ENCODE data around the gene SCLY. TPM values are rescaled to one million over a fixed set of nuclear protein-coding genes. Genes with fewer than 3 reads are reported as not detected.
A peak's percentile ranks its signal among the peaks of the same experiment; 100 is the strongest.

The SCLY gene
- total and polyA plus RNA-seq, 2 of the 13 experiments (the other 11 are each of a cell fraction or from before 2014, with no cell fraction given), result 27.9 to 38.6 TPM

DNA sequence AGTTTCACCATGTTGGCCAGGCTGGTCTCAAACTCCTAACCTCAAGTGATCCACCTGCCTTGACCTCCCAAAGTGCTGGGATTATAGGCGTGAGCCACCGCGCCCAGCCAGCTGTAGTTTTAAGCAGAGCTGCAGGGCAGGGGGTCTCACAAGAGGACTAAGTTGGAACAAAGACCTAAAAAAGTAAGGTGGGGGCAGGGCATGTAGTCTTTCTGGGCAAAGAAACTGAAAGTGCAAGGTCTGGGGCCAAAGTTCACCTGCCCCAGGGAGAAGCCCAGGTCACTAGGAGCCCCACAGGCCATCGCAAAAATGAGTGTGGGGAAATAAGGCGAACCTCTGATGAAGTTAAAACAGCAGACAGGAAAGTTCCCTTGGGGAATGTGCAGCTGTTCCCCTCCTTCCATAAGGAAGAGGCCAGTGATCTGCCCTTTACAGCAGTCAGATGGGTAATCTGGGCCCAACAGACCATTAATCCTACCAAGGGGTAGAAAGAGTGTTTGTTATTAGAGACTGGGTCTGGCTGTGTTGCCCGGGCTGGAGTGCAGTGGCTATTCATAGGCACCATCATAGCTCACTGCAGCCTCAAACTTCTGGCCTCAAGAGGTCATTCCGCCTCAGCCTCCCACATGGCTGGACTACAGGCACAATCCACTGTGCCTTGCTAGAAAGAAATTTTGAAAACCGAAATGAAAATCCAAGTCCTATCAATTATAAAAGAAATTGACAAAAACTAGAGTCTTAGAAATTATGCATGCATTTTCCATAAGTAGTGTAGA, 2.8 kb downstream of the SCLY start (continued):
- TF ChIP-seq ZNF414 (CRISPR knock-in tag; IDR thresholded peaks at IDR 0.05) (0 out of 2 replicates have a peak, but pooled peaks have one; percentile 17), MTA1 (CRISPR knock-in tag; IDR thresholded peaks at IDR 0.05; ENCODE audit: borderline replicate concordance) (0 out of 2 replicates have a peak, but pooled peaks have one; percentile 59), HOXA5 (CRISPR knock-in tag; IDR thresholded peaks at IDR 0.05) (no peak), NR2C2 (CRISPR knock-in tag; IDR thresholded peaks at IDR 0.05; ENCODE audit: borderline replicate concordance) (peak; percentile 48; the same call in 1 of the 2 replicates), CBX1 (IDR thresholded peaks at IDR 0.05; ENCODE audit: low read depth) (no peak), ARNTL (CRISPR knock-in tag; IDR thresholded peaks at IDR 0.05) (no peak), SRF (IDR thresholded peaks at IDR 0.05; ENCODE audit: low read depth, low read length) (no peak), ZNF17 (CRISPR knock-in tag; IDR thresholded peaks at IDR 0.05) (no peak), ZNF10 (CRISPR knock-in tag; IDR thresholded peaks at IDR 0.05; ENCODE audit: borderline replicate concordance, low read depth) (no peak), ZNF292 (CRISPR knock-in tag; IDR thresholded peaks at IDR 0.05; ENCODE audit: borderline replicate concordance, low read depth) (no peak), KLF16 (CRISPR knock-in tag; IDR thresholded peaks at IDR 0.05) (no peak), SALL1 (CRISPR knock-in tag; IDR thresholded peaks at IDR 0.05) (peak; percentile 36; the same call in 1 of the 2 replicates), ZNF878 (CRISPR knock-in tag; IDR thresholded peaks at IDR 0.05) (0 out of 2 replicates have a peak, but pooled peaks have one; percentile 21), SKI (IDR thresholded peaks at IDR 0.05; ENCODE audit: partially characterized antibody) (no peak), ZNF20 (CRISPR knock-in tag; IDR thresholded peaks at IDR 0.05) (no peak), NONO (IDR thresholded peaks at IDR 0.05) (no peak), NONO (CRISPR knock-in tag; conservative IDR thresholded peaks at IDR 0.05) (peak; percentile 37; the same call in 1 of the 2 replicates), ZBTB26 (CRISPR knock-in tag; IDR thresholded peaks at IDR 0.05; ENCODE audit: borderline replicate concordance) (no peak)
- TF ChIP-seq, protein P1, sequence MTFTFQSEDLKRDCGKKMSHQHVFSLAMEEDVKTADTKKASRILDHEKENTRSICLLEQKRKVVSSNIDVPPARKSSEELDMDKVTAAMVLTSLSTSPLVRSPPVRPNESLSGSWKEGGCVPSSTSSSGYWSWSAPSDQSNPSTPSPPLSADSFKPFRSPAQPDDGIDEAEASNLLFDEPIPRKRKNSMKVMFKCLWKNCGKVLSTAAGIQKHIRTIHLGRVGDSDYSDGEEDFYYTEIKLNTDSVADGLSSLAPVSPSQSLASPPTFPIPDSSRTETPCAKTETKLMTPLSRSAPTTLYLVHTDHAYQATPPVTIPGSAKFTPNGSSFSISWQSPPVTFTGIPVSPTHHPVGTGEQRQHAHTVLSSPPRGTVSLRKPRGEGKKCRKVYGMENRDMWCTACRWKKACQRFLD (CRISPR knock-in tag; IDR thresholded peaks at IDR 0.05; ENCODE audit: borderline replicate concordance), result no peak
- TF ChIP-seq, protein P2, sequence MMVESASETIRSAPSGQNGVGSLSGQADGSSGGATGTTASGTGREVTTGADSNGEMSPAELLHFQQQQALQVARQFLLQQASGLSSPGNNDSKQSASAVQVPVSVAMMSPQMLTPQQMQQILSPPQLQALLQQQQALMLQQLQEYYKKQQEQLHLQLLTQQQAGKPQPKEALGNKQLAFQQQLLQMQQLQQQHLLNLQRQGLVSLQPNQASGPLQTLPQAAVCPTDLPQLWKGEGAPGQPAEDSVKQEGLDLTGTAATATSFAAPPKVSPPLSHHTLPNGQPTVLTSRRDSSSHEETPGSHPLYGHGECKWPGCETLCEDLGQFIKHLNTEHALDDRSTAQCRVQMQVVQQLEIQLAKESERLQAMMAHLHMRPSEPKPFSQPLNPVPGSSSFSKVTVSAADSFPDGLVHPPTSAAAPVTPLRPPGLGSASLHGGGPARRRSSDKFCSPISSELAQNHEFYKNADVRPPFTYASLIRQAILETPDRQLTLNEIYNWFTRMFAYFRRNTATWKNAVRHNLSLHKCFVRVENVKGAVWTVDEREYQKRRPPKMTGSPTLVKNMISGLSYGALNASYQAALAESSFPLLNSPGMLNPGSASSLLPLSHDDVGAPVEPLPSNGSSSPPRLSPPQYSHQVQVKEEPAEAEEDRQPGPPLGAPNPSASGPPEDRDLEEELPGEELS (CRISPR knock-in tag; IDR thresholded peaks at IDR 0.05), result no peak
- TF ChIP-seq, protein P3, sequence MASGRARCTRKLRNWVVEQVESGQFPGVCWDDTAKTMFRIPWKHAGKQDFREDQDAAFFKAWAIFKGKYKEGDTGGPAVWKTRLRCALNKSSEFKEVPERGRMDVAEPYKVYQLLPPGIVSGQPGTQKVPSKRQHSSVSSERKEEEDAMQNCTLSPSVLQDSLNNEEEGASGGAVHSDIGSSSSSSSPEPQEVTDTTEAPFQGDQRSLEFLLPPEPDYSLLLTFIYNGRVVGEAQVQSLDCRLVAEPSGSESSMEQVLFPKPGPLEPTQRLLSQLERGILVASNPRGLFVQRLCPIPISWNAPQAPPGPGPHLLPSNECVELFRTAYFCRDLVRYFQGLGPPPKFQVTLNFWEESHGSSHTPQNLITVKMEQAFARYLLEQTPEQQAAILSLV (CRISPR knock-in tag; IDR thresholded peaks at IDR 0.05; ENCODE audit: borderline replicate concordance), result no peak
